ENCODE measurements around the gene GRIK4. TPM values are rescaled to one million over a fixed set of nuclear protein-coding genes. Genes with fewer than 3 reads are reported as not detected.

Gene GRIK4
- polyA plus RNA-seq, 1 experiment = not detected

DNA sequence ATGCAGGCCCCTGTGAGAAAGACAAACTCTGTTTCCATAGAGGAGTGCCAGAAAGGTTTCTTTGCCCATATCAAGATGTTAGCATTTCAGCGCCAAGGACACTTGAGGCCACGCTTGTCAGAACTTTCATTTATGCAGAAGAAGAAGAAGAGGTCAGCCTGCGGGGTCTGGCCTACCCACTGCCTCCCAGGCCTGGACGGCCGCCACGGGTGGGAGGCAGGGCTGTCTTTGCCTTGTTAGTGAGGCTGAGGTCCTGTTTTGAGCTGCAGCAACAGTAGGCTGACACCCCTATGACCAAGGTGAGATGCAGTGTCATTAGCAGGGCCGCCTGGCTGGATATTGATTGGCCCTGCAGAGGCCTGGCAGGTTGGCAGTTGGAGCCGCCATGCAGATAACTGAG is 183.9 kb downstream of the GRIK4 start:
- no peaks in the 10 kb centered on the region for H3K36me3 ChIP-seq (ENCODE audit: control insufficient read depth, insufficient read depth, low read length)
- POLR2A ChIA-PET = no interaction called here
- H3K4me3 ChIP-seq (ENCODE audit: low read depth, low read length) = no peak overlapping the region
- CTCF ChIA-PET = interaction anchor here (2.8 kb wide), 1 partner anchor 184 kb away, joined by 9 read pairs; the partner anchor contains the start of gene GRIK4
- TF ChIP-seq CTCF (IDR thresholded peaks at IDR 0.05; ENCODE audit: insufficient read depth, low read depth, low read length) = no peak
- DNase-seq (ENCODE audit: low read depth) = no peak
- no peaks in the 10 kb centered on the region; the same call in 1 of the 2 replicates for H3K27me3 ChIP-seq (ENCODE audit: control insufficient read depth, insufficient read depth, low read length)

DNA sequence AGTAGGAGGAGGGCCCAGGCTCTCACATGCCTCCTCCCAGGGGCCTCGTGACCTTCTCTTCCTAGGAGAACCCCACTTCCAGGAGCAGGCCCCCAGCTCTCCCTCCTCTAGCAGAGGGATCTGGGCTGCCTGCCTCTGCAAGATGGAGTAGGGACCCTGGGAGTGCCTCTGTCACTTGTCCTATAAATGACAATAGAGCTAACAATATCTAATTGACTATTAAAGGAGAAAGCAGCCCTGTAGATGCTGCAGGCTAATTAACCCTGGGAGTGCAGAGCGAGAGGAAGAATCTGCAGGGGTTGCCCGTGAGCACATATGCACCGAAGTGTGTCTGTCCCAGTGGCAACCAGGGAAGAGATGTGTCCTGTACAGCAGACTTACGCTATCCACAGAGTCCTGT is 184.4 kb downstream of the GRIK4 start:
- DNase-seq (ENCODE audit: low read depth) = no peak
- Histone ChIP-seq H3K27me3 (ENCODE audit: control insufficient read depth, insufficient read depth, low read length) (no peaks in the 10 kb centered on the region; the same call in 1 of the 2 replicates), H3K4me3 (ENCODE audit: low read depth, low read length) (no peak overlapping the region), H3K36me3 (ENCODE audit: control insufficient read depth, insufficient read depth, low read length) (no peaks in the 10 kb centered on the region)
- ChIA-PET CTCF (interaction anchor here (0.5 to 2.8 kb wide), 5 partner anchors 11 to 1130 kb away, joined by 3 to 23 read pairs (median 4); partner anchors contain the start of gene GRIK4), POLR2A (no interaction called here)
- TF ChIP-seq CTCF (IDR thresholded peaks at IDR 0.05; ENCODE audit: insufficient read depth, low read depth, low read length) = no peak

- TF ChIP-seq CTCF (IDR thresholded peaks at IDR 0.05; ENCODE audit: insufficient read depth, low read depth, low read length) = 0 out of 2 replicates have a peak, but pooled peaks have one; percentile 6
- POLR2A ChIA-PET = no interaction called here
- Histone ChIP-seq H3K27me3 (ENCODE audit: control insufficient read depth, insufficient read depth, low read length) (no peaks in the 10 kb centered on the region; the same call in 1 of the 2 replicates), H3K4me3 (ENCODE audit: low read depth, low read length) (no peak overlapping the region), H3K36me3 (ENCODE audit: control insufficient read depth, insufficient read depth, low read length) (no peaks in the 10 kb centered on the region)
- CTCF ChIA-PET = interaction anchor here (0.6 to 2.8 kb wide), 4 partner anchors 10 to 1131 kb away, joined by 3 to 23 read pairs (median 6); partner anchors contain the start of gene GRIK4
- no peak for DNase-seq (ENCODE audit: low read depth)
These were observed 185.2 kb downstream of the GRIK4 start for GRCh38 chr11:120696597-120697218.

DNA sequence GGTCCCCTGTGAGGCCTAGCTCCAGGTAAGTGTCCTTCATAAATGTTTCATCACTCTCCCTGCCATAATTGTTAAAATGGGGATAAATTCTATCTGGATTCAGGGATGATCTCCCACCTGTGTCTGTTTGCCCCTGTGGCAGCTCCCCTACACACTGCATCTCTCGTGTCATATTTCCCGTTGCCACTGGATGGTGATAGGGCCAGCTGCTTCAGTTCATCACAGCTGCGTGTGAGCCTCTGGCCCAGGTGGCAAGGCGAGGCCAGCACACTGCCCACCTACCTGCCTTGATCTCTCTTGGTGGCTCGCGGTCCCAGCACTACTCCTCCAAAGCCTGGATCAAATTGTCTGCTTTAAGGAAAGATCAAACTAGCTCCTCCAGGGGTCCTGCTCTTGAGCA is 187.4 kb downstream of the GRIK4 start:
- H3K27me3 ChIP-seq (ENCODE audit: control insufficient read depth, insufficient read depth, low read length) = 0 out of 2 replicates have a peak, but pooled peaks cover 2% of the 10 kb centered on the region
- no peaks in the 10 kb centered on the region for H3K36me3 ChIP-seq (ENCODE audit: control insufficient read depth, insufficient read depth, low read length)
- no peak overlapping the region for H3K4me3 ChIP-seq (ENCODE audit: low read depth, low read length)
- no peak for TF ChIP-seq CTCF (IDR thresholded peaks at IDR 0.05; ENCODE audit: insufficient read depth, low read depth, low read length)
- ChIA-PET CTCF (interaction anchor here (0.6 kb wide), 1 partner anchor 17 kb away, joined by 3 read pairs; no protein-coding TSS in a partner anchor), POLR2A (no interaction called here)
- DNase-seq (ENCODE audit: low read depth) = no peak

- POLR2A ChIA-PET = no interaction called here
- no peak for TF ChIP-seq CTCF (IDR thresholded peaks at IDR 0.05; ENCODE audit: insufficient read depth, low read depth, low read length)
- Histone ChIP-seq H3K36me3 (ENCODE audit: control insufficient read depth, insufficient read depth, low read length) (no peaks in the 10 kb centered on the region), H3K4me3 (ENCODE audit: low read depth, low read length) (no peak overlapping the region), H3K27me3 (ENCODE audit: control insufficient read depth, insufficient read depth, low read length) (0 out of 2 replicates have a peak, but pooled peaks cover 2% of the 10 kb centered on the region)
- CTCF ChIA-PET = no interaction called here
- DNase-seq (ENCODE audit: low read depth) = no peak
These were observed 191.1 kb downstream of the GRIK4 start for GRCh38 chr11:120702656-120703055.

Data from BJ (cell line).